ENCODE results near the gene CLEC2A.
"Not testable (repeated sequence)": the region's sequence is repeated elsewhere in the genome, so short reads cannot be mapped to it uniquely, and the experiment has no call there.

CLEC2A gene, protein sequence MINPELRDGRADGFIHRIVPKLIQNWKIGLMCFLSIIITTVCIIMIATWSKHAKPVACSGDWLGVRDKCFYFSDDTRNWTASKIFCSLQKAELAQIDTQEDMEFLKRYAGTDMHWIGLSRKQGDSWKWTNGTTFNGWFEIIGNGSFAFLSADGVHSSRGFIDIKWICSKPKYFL

DNA sequence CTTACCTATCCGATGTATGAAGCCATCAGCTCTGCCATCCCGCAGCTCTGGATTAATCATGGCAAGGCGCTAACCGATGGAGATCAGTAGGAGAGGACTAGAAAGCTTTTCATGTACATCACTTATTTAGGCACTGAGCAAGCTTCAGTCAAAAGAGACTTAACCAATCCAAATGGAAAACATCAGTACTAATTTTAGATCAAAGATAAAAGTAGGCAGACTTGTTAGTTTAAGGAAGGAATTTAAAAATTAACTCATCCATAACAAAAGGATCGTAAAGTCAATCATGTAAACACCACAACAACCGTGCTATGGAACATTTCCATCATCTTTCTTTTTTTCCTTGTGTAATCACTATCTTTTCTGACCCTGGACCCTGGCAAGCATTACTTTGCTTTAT is at the start of gene CLEC2A:
Gene CLEC2A (minus strand): TSS at position 101 of the 400 bp plus-strand sequence. CDS start 41 bp downstream, at position 60.
- DNase-seq, result no peak

DNA sequence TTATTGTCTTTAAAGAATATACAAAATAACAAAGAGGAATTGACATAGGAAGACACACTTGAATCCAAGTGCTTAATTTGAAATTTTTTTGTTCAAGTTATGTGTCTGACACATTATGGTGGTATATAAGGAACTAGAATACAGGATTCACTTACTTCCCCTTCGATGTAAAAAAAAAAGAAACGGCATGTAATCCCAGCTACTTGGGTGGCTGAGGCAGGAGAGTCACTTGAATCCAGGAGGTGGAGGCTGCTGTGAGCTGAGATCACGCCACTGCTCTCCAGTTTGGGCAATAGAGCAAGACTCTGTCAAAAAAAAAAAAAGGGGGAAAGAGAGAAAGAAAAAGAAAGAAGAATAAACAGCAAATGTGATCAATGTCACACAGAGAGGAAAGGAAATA is 48.0 kb upstream of the CLEC2A start:
- DNase-seq, result no peak

DNA sequence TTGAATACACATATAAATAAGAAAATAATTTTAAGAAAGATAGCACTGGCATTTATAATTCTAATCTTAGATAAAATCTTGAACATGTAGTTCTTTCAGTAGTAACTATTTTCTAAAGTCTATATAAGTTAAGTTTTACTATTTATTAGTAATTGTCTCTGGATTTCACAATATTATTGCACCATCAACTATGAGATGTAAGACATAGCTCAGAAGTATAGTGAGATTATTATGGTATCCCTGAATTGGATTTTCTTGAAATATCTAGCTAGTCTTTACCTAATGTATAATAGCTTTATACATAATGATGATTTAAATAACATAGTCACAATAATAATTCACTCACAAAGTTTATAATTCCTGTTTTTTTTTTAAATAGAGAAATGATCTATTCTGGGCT is 45.7 kb upstream of the CLEC2A start:
- no peak for DNase-seq

DNA sequence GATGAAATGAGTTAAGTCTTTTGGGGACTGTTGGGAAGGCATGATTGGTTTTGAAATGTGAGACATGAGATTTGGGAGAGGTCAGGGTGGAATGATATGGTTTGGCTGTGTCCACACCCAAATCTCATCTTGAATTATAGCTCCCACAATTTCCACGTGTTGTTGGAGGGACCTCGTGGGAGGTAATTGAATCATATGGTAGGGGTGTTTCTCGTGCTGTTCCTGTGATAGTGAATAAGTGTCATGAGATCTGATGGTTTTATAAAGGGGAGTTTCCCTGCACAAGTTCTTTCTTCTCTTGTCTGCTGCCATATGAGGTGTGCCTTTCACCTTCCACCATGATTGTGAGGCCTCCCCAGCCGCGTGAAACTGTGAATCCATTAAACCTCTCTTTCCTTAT is 44.5 kb upstream of the CLEC2A start:
- not testable (repeated sequence) for DNase-seq

DNA sequence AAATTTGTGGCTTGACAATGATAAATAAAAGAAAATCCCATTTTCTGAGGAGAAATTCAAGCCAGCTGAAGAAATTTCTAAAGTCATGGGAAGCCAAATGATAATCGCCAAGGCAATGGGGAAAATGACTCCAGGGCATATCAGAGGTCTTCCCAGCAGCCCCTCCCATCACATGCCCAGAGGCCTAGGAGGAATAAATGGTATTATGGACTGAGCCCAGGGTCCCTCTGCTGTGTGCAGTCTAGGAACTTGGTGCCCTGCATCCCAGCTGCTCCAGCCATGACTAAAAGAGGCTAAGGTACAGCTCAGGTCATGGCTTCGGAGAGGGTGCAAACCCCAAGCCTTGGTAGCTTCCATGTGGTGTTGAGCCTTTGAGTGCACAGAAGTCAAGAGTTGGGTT is 43.4 kb upstream of the CLEC2A start:
- no peak for DNase-seq

DNA sequence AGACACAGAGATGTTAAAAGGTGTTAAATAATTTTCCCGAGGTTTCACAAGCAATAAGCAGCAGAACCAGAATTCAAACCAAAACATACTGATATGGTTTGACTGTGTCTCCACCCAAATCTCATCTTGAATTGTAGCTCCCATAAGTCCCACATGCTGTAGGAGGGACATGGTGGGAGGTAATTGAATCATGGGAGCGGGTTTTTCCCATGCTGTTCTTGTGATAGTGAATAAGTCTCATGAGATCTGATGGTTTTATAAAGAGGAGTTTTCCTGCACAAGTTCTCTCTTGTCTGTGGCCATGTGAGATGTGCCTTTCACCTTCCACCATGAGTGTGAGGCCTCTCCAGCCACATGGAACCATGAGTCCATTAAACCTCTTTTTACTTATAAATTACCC is 42.6 kb upstream of the CLEC2A start:
- not testable (repeated sequence) for DNase-seq

DNA sequence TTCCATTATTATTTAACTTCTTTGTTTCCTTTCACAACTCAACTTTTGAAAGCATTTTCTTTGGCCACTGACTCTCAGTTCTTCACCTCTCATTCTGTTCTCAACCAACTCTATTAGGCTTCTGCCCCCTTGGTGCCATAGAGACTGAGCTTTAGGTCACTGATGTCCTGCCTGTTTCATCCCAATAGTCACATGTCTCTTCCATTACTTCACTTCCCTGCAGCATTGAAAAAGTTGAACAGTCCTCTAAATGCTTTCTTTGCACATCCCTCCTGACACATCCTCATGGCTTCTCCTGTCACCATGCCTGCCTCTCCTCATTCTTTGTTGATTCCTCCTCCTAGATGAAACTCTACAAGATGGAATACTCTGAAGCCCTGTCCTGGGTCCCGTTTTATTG is 41.8 kb upstream of the CLEC2A start:
- DNase-seq, result no peak

DNA sequence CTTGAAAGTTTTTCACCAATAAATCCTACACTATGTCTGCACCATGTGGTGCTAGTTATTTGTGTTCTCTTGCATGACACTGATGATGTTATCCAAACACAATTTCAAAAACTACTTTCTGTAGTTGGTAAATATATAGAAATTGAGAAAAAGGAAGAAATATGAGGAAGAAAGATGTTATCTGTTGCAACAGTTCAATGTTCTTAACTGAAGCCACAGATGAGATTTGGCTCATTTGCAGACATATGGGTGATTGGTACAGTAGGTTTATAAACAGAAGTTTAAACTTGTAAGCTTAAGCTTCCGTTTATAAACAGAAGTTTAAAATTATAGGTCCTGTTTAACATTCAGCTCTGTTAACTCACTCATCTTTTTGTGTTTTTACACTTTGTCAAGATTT is 39.0 kb upstream of the CLEC2A start, which contains the start of gene CLEC12A:
Gene CLEC12A (plus strand): TSS at position 229 of the 400 bp plus-strand sequence. CDS start 188 bp downstream, outside the sequence.
- no peak for DNase-seq

DNA sequence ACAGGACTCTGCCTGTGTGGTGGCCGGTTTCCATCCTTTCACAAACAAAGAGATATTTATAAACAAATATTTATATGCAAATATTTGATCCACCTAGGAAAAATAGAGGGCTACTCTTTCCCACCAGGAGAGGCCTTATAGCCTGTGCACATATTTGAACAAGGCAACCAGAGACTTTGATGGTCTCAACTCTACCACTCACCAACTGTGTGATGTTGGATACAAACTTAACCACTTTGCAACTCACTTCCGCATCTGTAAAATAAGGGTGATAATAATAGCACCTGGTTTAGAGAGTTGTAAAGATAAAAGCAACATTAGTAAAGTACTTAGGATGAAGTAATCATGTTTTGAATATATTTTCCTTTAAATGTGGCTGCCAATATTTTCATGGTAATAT is 37.5 kb upstream of the CLEC2A start:
- no peak for DNase-seq

DNA sequence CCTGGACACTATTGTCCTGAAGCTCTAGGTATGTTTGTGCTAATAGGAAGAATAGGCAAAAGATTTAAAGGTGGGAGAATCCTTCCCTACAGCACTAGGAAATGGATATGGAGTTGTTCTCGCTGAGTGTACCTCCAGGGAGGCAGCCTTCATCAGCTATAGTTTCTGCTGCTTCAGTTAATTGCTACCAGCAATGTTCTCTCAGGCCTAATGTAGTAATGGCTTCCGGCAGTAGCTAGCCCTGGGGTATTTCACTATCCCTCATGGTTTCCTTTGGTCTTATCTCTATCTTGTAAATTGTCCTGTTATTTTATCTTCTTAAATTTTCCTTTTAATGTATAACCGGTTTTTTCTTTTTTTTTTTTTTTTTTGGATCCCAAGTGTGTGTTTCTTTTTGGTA is 29.7 kb upstream of the CLEC2A start:
- DNase-seq, result no peak

DNA sequence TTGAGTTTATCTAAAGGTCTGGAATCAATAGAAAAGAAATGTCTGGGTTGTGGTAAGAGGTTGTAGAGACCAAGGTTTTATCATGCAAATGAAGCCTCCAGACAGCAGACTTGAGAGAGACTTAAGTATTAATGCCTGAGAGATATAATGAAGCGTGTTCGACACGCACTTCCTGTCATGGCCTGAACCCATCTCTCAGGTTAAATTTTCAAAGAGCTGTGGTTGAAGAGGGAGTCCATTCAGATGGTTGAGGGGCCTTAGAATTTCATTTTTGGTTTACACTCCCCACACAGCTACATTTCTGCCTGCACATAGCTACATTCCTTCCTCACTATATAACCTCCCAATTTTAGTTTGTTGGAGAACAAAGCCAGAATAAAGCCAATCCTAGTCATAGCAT is 28.9 kb upstream of the CLEC2A start:
- no peak for DNase-seq

DNA sequence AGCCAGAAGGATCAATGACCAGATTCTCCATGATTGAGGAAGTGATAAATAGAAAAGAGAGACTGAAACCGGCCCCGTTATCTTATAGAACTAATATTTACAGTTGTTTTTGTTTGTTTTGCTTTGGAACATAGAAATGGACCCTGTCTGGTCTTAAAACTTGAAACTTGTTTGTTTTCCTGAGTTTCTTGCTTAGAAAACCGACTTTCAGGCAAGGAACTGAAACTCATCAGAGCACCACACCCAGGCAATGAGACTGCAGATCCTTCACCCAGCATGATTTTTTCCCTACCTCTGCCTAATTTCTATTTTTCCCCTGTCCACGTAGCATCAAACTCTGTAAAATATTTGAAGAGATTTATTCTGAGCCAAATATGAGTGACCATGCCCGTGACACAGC is 28.4 kb upstream of the CLEC2A start:
- no peak for DNase-seq

DNA sequence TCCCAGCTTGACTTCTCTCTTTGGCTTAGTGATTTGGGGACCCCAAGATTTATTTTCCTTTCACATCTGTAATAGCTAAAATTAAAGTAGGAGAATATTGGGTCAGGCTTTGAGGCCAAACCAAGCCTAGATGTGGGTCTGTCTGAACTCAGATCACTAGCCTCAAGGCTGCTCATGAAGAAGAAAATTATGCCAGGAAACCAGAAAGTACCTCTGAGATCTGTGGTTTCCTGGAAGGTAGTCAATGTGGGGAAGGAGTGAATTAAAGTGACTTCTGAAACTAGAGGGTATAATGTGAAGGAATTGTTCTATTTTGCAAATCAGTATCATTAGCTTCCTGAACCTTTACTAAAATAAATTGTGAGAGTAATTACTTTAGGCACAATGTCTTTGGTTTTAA is 25.7 kb upstream of the CLEC2A start:
- no peak for DNase-seq

DNA sequence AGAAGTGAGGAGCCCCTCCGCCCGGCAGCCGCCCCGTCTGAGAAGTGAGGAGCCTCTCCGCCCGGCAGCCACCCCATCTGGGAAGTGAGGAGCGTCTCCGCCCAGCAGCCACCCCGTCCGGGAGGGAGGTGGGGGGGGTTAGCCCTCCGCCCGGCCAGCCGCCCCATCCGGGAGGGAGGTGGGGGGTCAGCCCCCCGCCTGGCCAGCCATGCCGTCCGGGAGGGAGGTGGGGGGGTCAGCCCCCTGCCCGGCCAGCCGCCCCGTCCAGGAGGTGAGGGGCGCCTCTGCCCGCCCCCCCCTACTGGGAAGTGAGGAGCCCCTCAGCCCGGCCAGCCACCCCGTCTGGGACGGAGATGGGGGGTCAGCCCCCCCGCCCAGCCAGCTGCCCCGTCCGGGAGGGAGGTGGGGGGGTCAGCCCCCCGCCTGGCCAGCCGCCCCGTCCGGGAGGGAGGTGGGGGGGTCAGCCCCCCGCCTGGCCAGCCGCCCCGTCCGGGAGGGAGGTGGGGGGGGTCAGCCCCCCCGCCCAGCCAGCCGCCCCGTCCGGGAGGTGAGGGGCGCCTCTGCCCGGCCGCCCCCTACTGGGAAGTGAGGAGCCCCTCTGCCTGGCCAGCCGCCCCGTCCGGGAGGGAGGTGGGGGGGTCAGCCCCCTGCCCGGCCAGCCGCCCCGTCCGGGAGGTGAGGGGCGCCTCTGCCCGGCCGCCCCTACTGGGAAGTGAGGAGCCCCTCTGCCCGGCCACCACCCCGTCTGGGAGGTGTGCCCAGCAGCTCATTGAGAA is 21.0 kb upstream of the CLEC2A start:
- not testable (repeated sequence) for DNase-seq

DNA sequence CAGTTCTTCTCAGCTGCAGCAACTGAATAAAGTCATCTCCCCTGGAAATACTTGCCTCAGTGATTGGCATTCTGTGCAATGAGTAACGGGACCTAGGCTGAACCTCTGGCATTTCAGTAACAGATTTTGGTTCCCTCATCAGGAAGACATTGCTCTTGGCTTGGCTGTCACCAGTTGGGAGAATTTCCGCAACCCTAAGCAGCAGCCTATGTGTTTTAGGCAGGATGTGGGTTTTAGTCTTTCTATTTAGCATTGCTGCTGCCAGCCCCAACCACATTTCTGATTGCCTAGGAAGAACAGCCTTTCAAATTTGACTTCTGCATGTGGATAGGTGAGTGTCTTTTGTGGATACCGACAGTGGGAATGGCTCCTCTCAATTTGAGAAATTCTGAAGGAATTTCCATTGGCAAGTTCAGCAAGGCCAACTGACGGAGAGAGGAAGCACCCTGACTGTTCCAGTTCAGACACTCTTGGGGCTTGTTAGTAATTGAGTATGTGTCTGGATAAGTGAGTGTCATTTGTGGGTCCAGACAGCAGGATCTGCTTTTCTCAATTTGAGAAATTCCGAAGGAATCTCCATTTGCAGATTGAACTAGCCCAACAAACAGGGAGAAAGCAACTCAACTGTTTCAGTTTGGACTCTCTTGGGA is 19.0 kb upstream of the CLEC2A start:
- DNase-seq, result no peak

DNA sequence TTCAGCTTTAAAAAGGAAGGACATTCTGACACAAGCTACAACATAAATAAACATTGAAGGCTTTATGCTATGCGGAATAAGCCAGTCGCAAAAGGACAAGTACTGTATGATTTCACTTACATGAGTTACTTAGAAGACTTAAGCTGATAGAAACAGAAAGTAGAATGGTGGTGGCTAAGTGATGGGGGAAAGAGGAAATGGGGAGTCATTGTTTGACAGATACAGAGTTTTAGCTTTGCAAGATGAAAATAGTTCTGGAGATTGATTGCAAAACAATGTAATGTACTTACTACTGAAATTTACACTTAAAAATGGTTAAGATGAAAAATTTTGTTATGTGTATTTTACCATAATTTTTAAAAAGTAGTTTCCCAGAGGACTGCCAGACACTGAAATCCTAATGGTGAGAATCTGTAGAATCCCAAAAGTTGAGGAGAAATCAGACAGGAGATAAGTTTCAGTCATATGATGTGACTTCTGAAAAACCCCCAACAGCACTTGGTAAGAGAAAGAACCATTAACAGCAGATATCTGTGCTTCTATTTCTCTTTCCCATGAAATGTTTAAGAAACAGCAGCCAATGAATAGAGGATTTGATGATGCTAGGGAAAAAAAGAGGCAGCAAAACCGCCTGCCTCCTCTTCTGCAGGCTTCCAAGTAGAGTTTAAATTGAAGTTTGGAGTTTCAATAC is 16.6 kb upstream of the CLEC2A start:
- DNase-seq, result no peak

DNA sequence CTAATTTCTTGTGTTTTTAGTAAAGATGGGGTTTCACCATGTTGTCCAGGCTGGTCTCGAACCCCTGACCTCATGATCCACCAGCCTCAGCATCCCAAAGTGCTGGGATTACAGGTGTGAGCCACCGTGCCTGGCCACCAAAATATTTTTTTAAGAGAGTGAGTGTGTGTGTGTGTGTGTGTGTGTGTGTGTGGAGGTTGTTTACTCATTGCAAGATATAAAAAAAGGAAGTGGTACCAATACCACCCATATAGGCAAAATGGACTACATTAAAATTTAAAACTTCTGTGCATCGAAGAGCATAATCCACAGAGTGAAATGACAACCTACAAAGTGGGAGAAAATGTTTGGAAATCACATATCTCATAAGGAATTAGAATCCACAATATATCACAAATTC is 15.5 kb upstream of the CLEC2A start:
- no peak for DNase-seq

DNA sequence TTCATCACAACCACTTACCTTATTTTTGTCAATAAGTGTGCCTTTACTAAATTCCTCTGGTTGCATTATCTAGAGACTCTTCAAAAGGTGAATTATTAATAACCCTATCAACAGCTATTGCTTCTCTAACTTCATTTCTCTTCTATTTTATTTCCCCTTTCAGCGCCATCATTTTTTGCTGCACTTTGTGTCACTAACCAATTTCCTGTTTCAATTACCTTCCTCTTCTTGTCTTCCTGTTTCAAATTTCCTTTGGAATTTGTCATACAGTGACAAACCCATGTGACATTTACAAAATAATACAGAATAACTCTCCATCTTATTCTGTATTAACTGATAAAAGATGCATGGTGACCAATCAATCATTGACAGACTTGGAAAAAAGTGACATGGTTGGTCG is 12.2 kb upstream of the CLEC2A start:
- DNase-seq, result no peak

DNA sequence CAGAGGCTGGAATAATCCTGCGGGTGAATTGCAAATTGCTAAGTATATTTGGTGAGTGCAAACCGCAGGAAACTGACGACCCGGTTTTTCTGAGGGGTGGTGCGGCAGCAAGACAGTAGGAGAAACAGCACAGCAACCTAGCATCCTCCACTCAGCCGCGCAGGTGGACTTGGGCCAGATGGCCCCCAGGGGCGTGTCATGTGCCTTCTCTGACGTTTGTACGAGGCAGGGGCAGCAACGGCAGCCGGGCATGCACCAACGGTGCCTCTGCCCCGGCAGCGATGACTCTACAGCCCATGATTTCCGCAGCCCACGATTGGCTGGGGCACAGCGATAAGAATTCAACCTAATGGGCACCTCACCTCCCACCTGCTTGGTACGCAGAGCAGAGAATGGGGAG is 11.1 kb upstream of the CLEC2A start:
- DNase-seq, result no peak

DNA sequence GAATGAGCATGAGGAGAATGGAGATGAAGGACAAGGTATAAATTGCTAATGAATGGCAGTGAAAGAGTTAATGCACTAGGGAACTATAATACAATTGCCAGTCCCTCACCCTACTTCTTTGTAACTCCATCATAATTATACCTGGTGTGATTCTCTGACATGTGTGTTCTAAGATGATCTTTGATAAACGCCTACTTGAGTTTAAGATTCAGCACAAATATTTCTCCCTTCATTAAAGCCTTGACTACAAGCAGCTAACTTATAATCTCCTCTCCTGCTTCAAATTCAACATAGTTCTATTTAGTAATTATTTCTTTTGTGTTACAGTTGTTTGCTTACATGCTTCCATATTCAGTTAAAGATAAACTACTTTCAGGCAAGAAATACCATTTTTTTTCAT is 9.7 kb upstream of the CLEC2A start:
- no peak for DNase-seq

DNA sequence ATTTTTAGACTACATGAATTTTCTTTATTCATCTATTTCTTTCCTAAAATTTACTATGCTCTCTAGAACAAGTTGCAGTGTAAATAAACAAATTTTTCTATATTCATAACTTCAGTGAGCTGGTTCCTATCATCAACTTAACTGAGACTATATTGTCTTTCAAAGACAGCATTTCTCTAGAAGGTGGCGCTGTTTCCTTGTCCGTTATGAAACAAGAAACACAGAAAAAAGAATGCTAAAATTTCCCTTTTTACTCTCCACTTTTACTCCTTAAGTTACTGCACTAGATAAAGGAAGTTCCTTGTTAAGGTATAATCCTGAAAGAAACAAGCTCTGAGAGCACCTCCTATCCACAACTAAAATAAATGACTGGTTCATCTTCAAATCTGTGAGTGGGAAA is 8.2 kb upstream of the CLEC2A start:
- DNase-seq, result no peak

DNA sequence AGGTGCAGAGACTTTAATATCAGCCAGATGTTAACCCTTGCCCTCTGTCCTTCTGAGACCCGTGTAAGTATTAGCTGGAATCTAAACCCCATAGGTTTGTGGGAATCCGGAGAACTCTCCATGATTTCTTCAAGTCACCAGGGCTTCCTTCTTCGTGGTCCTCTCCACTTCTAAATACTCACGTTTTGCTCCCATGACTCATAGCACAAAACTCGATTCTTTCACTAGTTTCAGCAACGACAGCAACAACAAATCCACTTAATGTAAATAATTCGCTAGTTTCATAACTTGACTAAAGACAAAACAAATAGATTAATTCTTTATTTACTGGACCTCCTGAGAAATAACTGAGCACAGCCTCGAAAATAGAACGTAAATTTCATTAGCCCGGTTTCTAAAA is 4.4 kb upstream of the CLEC2A start:
- DNase-seq, result no peak

DNA sequence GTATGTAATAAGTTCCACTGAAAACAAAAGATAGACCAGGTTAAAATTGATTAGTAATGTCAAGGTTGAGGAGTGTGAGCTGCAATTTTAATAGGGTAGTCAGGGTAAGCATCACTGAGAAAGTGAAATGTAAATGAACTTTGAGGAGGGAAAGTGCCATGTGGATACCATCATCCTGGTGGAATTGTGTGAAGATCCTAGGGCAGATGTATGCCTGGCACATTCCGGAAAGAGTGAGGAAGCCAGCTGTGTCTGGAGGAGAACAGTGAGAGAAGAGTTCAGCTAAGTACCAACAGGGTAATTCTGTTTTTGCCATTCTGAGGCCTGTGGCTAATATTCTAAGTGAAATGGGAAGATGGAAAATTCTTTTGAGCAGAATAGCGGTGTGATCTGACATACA is 2.9 kb upstream of the CLEC2A start:
- no peak for DNase-seq

DNA sequence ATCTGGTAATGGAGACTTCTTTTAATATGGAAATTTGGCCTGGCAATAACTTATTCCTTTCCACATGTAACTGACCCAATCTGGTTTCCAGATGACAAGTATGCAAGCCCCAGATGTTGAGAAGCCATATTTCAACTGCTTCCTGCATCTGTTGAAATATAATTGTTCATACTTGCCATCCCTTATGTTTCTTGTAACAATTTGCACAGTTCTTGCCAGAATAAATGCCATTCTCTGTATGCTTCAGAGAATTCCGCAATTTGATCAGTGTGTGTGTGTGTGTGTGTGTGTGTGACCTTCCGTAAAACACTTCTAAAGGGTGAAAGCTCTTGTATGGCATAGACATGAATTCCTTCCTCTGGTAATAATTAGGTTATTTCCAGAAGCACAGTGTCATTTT is 1.8 kb upstream of the CLEC2A start:
- no peak for DNase-seq

Data from activated CD4-positive, CD25-positive, alpha-beta regulatory T cell (primary cell).